RWPE1 (cell line): ENCODE data around the gene MRPL30.
"Not testable (repeated sequence)": the region's sequence is repeated elsewhere in the genome, so short reads cannot be mapped to it uniquely, and the experiment has no call there.

Experiments
- CTCF ChIA-PET: fragments of 350-600 bp; sonication (Branson Sonifier 250); formaldehyde crosslinking; extraction: SDS; loops from one replicate; lab custom pipeline; 2021; lab: Yijun Ruan, JAX
- POLR2A ChIA-PET: fragments of 400-600 bp; formaldehyde crosslinking; extraction: SDS; loops from one replicate; lab custom pipeline; 2020; ENCODE audit warnings: antibody characterized with exemption; ENCODE audit not compliant: low non-redundant PET; lab: Yijun Ruan, JAX
- DNase-seq: peaks from one replicate; pipeline ENCODE4 v3.0.0; 2012; ENCODE audit warnings: low spot score
- H3K27ac ChIP-seq: fragments of 450-650 bp; 2 replicates; pipeline ENCODE4 v1.5.1; 2017
- TF ChIP-seq, protein P1 (sequence below): fragments of 450-650 bp; conservative IDR thresholded peaks from 2 replicates; pipeline ENCODE4 v1.5.1; 2017; ENCODE audit warnings: low read depth, mild to moderate bottlenecking

Gene MRPL30

GRCh38 chr2:99198103-99198841, 17.3 kb downstream of the MRPL30 start:
- no peak for DNase-seq
- TF ChIP-seq, protein P1, sequence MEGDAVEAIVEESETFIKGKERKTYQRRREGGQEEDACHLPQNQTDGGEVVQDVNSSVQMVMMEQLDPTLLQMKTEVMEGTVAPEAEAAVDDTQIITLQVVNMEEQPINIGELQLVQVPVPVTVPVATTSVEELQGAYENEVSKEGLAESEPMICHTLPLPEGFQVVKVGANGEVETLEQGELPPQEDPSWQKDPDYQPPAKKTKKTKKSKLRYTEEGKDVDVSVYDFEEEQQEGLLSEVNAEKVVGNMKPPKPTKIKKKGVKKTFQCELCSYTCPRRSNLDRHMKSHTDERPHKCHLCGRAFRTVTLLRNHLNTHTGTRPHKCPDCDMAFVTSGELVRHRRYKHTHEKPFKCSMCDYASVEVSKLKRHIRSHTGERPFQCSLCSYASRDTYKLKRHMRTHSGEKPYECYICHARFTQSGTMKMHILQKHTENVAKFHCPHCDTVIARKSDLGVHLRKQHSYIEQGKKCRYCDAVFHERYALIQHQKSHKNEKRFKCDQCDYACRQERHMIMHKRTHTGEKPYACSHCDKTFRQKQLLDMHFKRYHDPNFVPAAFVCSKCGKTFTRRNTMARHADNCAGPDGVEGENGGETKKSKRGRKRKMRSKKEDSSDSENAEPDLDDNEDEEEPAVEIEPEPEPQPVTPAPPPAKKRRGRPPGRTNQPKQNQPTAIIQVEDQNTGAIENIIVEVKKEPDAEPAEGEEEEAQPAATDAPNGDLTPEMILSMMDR = no peak
- CTCF ChIA-PET = no interaction called here
- no peak overlapping the region for H3K27ac ChIP-seq
- POLR2A ChIA-PET = no interaction called here

DNA sequence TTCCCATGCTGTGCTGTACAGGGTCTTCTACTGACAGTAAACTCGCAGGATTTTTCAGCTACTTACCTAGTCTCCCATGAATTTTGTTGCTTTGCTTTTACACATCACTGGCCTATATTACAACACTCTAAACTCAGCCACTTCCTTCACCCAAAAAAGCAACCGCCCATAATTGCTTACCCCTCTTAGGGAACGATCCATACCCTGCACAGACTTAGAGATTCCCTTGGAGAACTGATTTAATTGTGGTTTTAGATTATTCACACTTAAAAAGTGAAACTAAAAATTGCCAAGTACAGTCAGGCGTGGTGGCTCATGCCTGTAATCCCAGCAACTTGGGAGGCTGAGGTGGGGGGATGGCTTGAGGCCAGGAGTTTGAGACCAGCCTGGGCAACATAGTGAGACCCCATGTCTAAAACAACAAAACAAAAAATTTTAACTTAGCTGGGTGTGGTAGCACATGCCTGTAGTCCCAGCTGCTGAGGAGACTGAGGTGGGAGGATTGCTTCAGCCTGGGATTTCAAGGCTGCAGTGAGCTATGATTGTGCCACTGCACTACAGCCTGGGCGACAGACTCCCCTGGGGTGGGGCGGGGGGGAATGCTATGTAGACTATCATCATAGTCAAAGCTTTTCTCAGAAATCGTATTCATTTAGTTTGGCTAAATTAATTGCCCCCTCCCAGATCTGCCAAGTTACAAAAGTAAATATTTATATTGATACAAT, 19.3 kb downstream of the MRPL30 start:
- DNase-seq = no peak
- ChIA-PET POLR2A (no interaction called here), CTCF (interaction anchor here (0.6 kb wide), 2 partner anchors 64 to 1053 kb away, joined by 3 to 4 read pairs; no protein-coding TSS in a partner anchor)
- TF ChIP-seq, protein P1 = no peak
- H3K27ac ChIP-seq = no peak overlapping the region

DNA sequence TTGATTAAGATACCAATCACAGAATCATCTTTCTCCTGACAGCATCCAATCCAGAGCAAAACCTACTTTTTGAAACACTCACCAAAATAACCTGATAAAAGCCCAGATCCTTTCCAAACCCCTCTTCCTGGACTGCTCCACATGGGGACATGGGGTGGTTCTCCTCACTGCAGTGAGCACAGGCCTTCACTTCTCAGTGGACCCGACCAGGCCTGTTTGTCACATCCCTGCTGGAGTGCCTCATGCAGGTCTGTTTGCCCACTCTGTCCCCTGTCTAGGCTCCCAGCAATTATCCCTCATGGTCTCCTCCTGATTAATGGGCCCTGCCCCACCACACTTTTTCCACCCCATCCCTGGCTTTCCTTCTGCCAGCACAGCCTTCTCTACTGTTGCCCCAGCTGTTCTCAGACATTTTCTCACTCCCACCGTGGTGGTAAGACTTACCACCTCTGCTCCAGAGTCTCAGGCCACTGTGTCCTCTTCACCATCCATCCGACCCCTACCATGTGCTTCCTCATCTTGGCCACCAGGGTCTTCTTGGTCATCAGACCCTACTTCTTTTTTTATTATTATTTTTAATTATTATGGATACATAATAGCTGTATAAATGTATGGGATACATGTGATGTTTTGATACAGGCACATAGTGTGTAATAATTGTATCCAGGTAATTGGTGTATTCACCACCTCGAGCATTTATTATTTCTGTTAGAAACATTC, 21.1 kb downstream of the MRPL30 start:
- TF ChIP-seq, protein P1 = no peak
- ChIA-PET POLR2A (no interaction called here), CTCF (interaction anchor here (0.6 to 0.7 kb wide), 2 partner anchors 23 to 567 kb away, joined by 3 to 5 read pairs; no protein-coding TSS in a partner anchor)
- DNase-seq = no peak
- H3K27ac ChIP-seq = no peak overlapping the region

DNA sequence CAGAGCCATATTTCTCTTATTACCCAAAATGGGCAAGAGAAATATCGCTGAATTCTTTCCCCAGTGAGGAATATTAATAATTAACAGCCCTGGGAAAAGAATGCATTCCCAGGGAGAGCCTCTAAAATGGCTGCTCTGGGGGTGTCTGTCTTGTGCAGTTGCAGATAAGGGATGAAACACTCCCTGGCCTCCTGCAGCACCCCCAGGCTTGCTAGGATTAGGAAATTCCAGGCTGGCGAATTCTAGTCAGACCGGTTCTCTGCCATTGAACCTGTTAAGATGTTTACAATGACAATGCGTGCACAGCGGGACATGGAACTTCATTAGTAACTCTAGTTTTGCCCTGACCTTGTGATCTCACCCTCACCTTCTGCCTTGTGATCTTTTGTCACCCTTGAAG, 24.5 kb downstream of the MRPL30 start:
- H3K27ac ChIP-seq = no peak overlapping the region
- no peak for DNase-seq
- CTCF ChIA-PET = no interaction called here
- POLR2A ChIA-PET = no interaction called here
- TF ChIP-seq, protein P1 = no peak

GRCh38 chr2:99216096-99216495, 35.1 kb downstream of the MRPL30 start:
- no peak overlapping the region for H3K27ac ChIP-seq
- ChIA-PET CTCF (interaction anchor here (0.6 kb wide), 1 partner anchor 30 kb away, joined by 3 read pairs; no protein-coding TSS in a partner anchor), POLR2A (no interaction called here)
- DNase-seq = no peak
- TF ChIP-seq, protein P1 = no peak

DNA sequence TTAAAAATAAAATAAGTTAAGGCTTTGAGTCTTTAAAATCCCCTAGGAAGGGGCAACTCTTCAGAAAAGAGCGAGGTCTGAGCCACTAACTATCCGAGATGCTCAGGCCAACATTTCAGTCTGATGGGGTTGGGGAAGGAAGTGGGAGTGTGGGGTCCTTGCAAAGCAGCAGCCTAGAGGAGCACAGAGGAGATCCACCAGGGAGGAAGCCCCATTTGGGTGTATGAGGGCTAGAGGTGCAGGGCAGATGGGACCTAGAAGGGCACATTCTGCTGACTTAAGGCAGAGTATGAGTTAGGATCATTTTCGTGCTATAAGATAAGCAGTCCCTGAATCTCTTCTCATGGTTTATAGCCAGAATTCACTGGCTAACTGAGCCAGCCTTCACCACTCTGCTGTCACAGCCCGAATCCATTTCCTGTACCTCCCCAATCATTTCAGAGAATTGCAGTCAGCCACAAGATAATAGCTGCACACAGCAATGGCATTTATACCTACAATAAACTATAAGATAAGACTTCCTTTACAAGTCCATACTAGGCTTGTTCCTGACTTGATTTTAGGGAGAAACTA, 37.0 kb downstream of the MRPL30 start:
- DNase-seq = no peak

DNA sequence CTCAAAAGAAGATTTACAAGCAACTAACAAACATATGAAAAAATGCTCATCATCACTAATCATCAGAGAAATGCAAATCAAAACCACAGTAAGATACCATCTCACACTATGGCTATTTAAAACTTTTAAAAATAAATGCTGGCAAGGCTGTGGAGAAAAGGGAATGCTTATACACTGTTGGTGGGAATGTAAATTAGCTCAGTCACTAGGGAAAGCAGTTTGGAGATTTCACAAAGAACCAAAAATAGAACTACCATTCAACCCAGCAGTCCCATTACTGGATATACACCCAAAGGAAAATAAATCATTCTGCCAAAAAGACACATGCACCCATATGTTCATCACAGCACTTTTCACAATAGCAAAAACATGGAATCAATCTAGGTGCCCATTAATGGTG, 52.2 kb downstream of the MRPL30 start:
- POLR2A ChIA-PET, H3K27ac ChIP-seq, CTCF ChIA-PET, DNase-seq: not testable (repeated sequence)

More for the DNA sequence above, 37.0 kb downstream of the MRPL30 start:
- TF ChIP-seq, protein P1 = no peak
- CTCF ChIA-PET = interaction anchor here (0.6 kb wide), 1 partner anchor 114 kb away, joined by 3 read pairs; no protein-coding TSS in a partner anchor
- POLR2A ChIA-PET = no interaction called here
- H3K27ac ChIP-seq = no peak overlapping the region
